HEK293T (cell line): ENCODE data around the gene KRT14.

Experiments used
- ARNT ChIP-seq: fragments of 450-650 bp; IDR thresholded peaks from 2 replicates; pipeline ENCODE4 v1.6.1; 2017; ENCODE audit warnings: mild to moderate bottlenecking
- HDGF ChIP-seq: fragments of 450-650 bp; IDR thresholded peaks from 2 replicates; pipeline ENCODE4 v1.6.1; 2017; ENCODE audit warnings: antibody characterized with exemption, borderline replicate concordance
- PKNOX1 ChIP-seq: fragments of 450-650 bp; IDR thresholded peaks from 2 replicates; pipeline ENCODE4 v1.6.1; 2016
- SP1 ChIP-seq: fragments of 450-650 bp; IDR thresholded peaks from 2 replicates; pipeline ENCODE4 v1.6.1; 2017
- SUZ12 ChIP-seq: fragments of 450-650 bp; IDR thresholded peaks from 2 replicates; pipeline ENCODE4 v1.6.1; 2016; ENCODE audit warnings: mild to moderate bottlenecking
- TARDBP ChIP-seq: fragments of 450-650 bp; IDR thresholded peaks from 2 replicates; pipeline ENCODE4 v1.6.1; 2016

DNA sequence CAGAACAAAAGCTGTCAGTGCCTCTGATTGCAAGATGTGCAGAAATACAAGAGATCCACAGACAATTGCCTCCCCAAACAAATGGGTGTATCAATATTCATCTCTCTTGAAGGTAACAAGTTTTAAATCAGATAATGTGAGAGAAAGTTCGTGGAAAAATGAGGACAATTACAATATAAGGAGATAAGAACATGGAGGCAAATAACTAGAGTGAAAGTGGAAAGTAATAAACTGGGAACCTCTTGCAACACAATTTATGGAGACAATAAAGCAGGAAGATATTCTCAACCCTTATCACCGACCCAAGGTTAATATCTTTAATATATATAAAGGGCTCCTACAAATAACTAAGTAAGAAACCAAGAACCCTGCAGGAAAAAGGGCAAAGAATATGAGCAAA lies 44.3 kb downstream of the KRT14 start:
- TF ChIP-seq PKNOX1 (no peak), ARNT (no peak), TARDBP (no peak), SP1 (no peak), SUZ12 (no peak), HDGF (no peak)
